Lower leg skin (tissue), 4 donors: Measurements from ENCODE around the gene SUPT20H. TPM values are rescaled to one million over a fixed set of nuclear protein-coding genes. Genes with fewer than 3 reads are reported as not detected.

Experiments
- DNase-seq, 2 donors: peaks; one replicate each; pipeline ENCODE4 v3.0.0-alpha.2; 2019; ENCODE audit warnings: low spot score in 2 of 2
- H3K4me3 ChIP-seq: fragments of 200-600 bp; sonication (generic); 2 replicates; pipeline ENCODE4 v1.5.1; 2017; ENCODE audit warnings: mild to moderate bottlenecking, low read depth; ENCODE audit not compliant: poor library complexity, severe bottlenecking
- POLR2A ChIP-seq, 2 donors: fragments of 450-650 bp; IDR thresholded peaks; one replicate each; pipeline ENCODE4 v1.6.1; 2016 to 2017; ENCODE audit warnings: antibody characterized with exemption in 2 of 2, mild to moderate bottlenecking in 1 of 2, moderate library complexity in 1 of 2
- WGBS, 2 donors: methylation state at CpG; one replicate each; pipeline ENCODE4 v1.1.5; 2018; 5-methylcytosine and 5-hydroxymethylcytosine counted together
- intact Hi-C: fragments of 100-400 bp; cut with DNase I; formaldehyde crosslinking; loops from one replicate; pipeline ENCODE4 v1.15.0; 2023; ENCODE audit warnings: low total_unique reads
- total RNA-seq, 4 donors: library from RNA; depleted of rRNA; stranded (reverse); fragments of >200 nt; gene quantifications; one replicate each; pipeline ENCODE4 v1.1.0, GENCODE V29; 2016
- TF ChIP-seq, protein P1 (sequence below), 3 donors: fragments of 450-650 bp; IDR thresholded peaks; one replicate each; pipeline ENCODE4 v1.5.1; 2016; ENCODE audit warnings: antibody characterized with exemption in 3 of 3, mild to moderate bottlenecking in 3 of 3, moderate library complexity in 2 of 3

Gene SUPT20H
- total RNA-seq, 4 donors from 2014 or later = 23.4 to 35.9 (median 28.6) TPM

- WGBS, 2 donors = 78 to 86% methylated on average over 1 of the region's 1 CpG
- TF ChIP-seq POLR2A (IDR thresholded peaks at IDR 0.05) = no peak
- TF ChIP-seq, protein P1, sequence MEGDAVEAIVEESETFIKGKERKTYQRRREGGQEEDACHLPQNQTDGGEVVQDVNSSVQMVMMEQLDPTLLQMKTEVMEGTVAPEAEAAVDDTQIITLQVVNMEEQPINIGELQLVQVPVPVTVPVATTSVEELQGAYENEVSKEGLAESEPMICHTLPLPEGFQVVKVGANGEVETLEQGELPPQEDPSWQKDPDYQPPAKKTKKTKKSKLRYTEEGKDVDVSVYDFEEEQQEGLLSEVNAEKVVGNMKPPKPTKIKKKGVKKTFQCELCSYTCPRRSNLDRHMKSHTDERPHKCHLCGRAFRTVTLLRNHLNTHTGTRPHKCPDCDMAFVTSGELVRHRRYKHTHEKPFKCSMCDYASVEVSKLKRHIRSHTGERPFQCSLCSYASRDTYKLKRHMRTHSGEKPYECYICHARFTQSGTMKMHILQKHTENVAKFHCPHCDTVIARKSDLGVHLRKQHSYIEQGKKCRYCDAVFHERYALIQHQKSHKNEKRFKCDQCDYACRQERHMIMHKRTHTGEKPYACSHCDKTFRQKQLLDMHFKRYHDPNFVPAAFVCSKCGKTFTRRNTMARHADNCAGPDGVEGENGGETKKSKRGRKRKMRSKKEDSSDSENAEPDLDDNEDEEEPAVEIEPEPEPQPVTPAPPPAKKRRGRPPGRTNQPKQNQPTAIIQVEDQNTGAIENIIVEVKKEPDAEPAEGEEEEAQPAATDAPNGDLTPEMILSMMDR (IDR thresholded peaks at IDR 0.05) = no peak
- intact Hi-C loops = no loop called here
- no peak for DNase-seq
- H3K4me3 ChIP-seq = no peak overlapping the region
Measured at GRCh38 chr13:37091835-37092234, 32.3 kb upstream of the SUPT20H start.

GRCh38 chr13:37090912-37091311, 31.4 kb upstream of the SUPT20H start:
- WGBS, 2 donors = 77 to 88% methylated on average over 2 of the region's 2 CpGs
- DNase-seq = no peak
- intact Hi-C loops = no loop called here
- H3K4me3 ChIP-seq = no peak overlapping the region
- TF ChIP-seq, protein P1 (IDR thresholded peaks at IDR 0.05) = no peak
- no peak for TF ChIP-seq POLR2A (IDR thresholded peaks at IDR 0.05)

- intact Hi-C loops = no loop called here
- TF ChIP-seq, protein P1 (IDR thresholded peaks at IDR 0.05) = no peak
- no peak for TF ChIP-seq POLR2A (IDR thresholded peaks at IDR 0.05)
- WGBS, 2 donors = 91 to 94% methylated on average over 3 of the region's 3 CpGs
Measured at GRCh38 chr13:37089495-37089894, 30.0 kb upstream of the SUPT20H start.

GRCh38 chr13:37087486-37087885, 28.0 kb upstream of the SUPT20H start:
- 76 to 83% methylated on average over 2 of the region's 2 CpGs for WGBS, 2 donors
- TF ChIP-seq, protein P1 (IDR thresholded peaks at IDR 0.05) = no peak

More at GRCh38 chr13:37089495-37089894, 30.0 kb upstream of the SUPT20H start:
- no peak overlapping the region for H3K4me3 ChIP-seq
- no peak for DNase-seq

DNA sequence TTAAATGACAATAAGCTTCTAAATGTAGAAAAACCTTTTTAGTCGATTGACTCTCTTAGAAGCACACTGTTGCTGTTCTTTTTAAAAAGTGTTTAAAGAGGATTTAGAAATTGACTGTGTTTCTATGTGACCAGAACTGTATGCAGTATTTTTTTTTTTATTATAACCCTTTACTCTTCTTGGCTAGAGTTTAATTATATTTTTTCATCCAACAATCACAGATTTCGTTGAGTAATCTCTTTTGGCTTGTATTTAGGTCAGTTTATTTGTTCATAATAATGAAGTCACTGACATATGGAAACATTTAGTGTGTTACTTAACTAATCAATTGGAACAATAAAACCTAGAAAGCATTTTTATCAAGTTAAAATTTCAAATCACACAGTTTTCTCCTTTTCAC, 26.1 kb upstream of the SUPT20H start:
- H3K4me3 ChIP-seq = no peak overlapping the region
- intact Hi-C loops = no loop called here
- TF ChIP-seq, protein P1 (IDR thresholded peaks at IDR 0.05) = no peak
- no peak for TF ChIP-seq POLR2A (IDR thresholded peaks at IDR 0.05)
- DNase-seq = no peak
- WGBS, 2 donors = 48 to 50% methylated on average over 2 of the region's 2 CpGs

More at GRCh38 chr13:37087486-37087885, 28.0 kb upstream of the SUPT20H start:
- intact Hi-C loops = no loop called here
- H3K4me3 ChIP-seq = no peak overlapping the region
- DNase-seq = no peak

GRCh38 chr13:37076818-37077217, 17.3 kb upstream of the SUPT20H start:
- intact Hi-C loops = no loop called here
- 99 to 100% methylated on average over 2 of the region's 2 CpGs for WGBS, 2 donors
- no peak for TF ChIP-seq POLR2A (IDR thresholded peaks at IDR 0.05)
- TF ChIP-seq, protein P1 (IDR thresholded peaks at IDR 0.05) = no peak
- no peak for DNase-seq
- H3K4me3 ChIP-seq = no peak overlapping the region
